ENCODE results near the gene NFATC1. TPM values are rescaled to one million over a fixed set of nuclear protein-coding genes. Genes with fewer than 3 reads are reported as not detected.
"Not testable (repeated sequence)": the region's sequence is repeated elsewhere in the genome, so short reads cannot be mapped to it uniquely, and the experiment has no call there.

Gene NFATC1
- polyA plus RNA-seq, 3 donors, result 2.5 to 21.7 (median 8.8) TPM

DNA sequence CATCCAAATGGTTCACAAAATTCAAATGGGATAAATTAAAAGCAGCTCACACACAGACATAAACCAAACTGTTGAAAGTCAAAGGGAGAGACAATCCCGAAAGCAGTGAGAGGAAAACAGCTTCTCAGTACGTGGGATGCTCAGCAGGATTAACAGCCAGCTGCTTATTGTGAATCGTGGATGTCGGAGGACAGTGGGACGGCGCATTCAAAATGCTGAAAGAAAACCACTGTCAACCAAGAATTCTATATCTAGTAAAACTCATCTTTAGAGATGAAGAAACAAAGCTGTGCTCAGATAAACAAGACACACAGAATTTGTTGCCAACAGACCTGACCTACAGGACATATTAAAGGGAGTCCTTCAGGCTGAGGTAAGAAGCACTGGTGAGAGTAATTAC lies 102.9 kb downstream of the NFATC1 start:
- no peak overlapping the region for H3K27ac ChIP-seq (ENCODE audit: low read depth, low read length)
- WGBS, 3 donors, result 90 to 97% (median 96%) methylated on average over 6 of the region's 6 CpGs

- H3K27ac ChIP-seq (ENCODE audit: low read depth, low read length), result no peak overlapping the region
- 76 to 97% (median 93%) methylated on average over 4 of the region's 4 CpGs for WGBS, 3 donors
Observed at GRCh38 chr18:79501006-79501405, 105.3 kb downstream of the NFATC1 start.

DNA sequence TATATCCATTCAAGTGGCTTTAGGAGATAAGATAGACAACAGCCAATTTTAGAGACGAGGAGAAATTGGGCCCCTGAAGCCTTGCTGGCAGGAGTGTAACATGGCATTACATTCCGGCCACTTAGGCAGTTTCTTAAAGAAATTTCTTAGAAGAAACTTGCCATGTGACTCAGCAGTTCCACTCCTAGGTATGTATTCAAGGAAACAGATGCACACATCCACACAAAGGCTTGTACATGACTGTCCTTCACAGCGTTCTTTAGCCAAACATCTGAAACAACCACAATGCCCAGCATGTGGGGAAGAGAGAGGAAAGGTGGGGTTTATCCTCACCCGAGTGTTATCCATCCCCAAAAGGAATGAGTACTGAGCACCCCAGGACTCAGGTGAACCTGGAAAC lies 107.1 kb downstream of the NFATC1 start:
- 62 to 70% (median 66%) methylated on average over 4 of the region's 4 CpGs for WGBS, 3 donors
- no peak overlapping the region for H3K27ac ChIP-seq (ENCODE audit: low read depth, low read length)

DNA sequence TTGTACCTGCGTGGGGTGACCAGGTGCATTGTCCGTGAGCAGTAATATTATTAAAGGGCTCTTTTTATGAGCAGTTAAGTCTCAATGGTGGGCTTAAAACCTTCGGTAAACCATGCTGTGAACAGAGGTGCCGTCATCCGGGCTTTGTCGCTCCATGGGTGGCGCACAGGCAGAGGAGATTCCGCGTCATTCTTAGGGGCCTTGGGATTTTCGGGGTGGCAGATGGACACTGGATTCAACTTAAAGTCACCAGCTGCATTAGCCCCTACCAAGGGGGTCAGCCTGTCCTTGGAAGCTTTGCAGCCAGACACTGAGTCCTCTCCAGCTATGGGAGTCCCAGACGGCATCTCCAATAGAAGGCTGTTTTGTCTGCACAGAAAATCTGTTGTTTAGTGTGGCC lies 107.7 kb downstream of the NFATC1 start:
- 85 to 99% (median 97%) methylated on average over 11 of the region's 11 CpGs for WGBS, 3 donors
- no peak overlapping the region for H3K27ac ChIP-seq (ENCODE audit: low read depth, low read length)

- WGBS, 3 donors, result 82 to 91% (median 91%) methylated on average over 12 of the region's 12 CpGs
- H3K27ac ChIP-seq (ENCODE audit: low read depth, low read length), result no peak overlapping the region
Observed at GRCh38 chr18:79504034-79504433, 108.3 kb downstream of the NFATC1 start.

GRCh38 chr18:79504495-79504894 lies 108.8 kb downstream of the NFATC1 start:
- WGBS, 3 donors, result 62 to 82% (median 64%) methylated on average over 5 of the region's 6 CpGs
- not testable (repeated sequence) for H3K27ac ChIP-seq (ENCODE audit: low read depth, low read length)

DNA sequence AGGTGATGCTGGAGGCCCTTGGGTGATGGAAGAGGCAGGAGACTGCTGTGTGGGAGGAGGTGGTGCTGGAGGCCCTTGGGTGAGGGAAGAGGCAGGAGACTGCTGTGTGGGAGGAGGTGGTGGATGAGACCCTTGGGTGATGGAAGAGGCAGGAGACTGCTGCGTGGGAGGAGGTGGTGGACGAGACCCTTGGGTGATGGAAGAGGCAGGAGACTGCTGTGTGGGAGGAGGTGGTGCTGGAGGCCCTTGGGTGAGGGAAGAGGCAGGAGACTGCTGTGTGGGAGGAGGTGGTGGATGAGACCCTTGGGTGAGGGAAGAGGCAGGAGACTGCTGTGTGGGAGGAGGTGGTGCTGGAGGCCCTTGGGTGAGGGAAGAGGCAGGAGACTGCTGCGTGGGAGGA lies 109.7 kb downstream of the NFATC1 start:
- H3K27ac ChIP-seq (ENCODE audit: low read depth, low read length), result not testable (repeated sequence)
- 89 to 95% (median 93%) methylated on average over 2 to 3 of the region's 3 CpGs for WGBS, 3 donors

DNA sequence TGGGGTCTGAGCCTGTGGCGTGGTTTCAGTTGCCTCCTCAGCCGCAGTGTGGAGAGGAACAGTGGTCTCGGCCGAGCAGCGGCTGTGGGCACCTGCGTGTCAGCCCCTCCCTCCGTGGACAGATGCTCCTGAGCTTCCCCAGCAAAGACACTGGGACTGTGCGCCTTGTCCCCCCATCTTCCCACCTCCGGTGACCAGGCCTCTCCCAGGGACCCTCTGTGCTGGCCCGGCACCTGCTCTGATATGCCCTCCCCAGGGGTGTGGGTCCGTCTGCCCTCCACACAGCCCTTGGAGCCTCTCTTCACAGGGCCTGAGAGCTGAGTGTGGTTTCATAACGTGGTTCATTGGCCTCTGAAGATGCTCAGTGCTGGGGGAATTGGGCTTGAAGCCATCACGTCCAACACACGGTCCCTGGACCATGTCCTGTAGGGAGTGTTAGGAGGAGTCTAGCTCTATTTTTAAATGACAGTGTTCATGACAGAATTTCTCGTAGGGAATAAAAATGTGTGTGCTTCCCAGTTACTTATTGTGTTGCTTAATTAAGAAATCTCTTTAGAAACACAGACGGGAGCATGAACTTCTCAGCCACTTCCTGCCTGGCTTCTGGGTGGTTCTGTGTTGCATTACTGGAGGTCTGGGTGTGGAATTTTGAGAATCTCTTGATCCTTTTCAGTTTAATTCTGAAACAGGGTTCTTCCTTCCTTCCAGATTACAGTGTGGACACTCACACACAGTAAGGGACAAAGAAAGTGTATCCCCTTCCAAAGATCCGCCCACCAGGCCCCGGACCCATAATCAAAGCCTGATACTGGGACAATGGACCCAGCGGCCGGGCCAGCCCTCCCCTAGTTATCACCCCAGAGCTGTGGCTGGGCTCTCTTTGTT lies 110.7 kb downstream of the NFATC1 start:
- 41 to 73% (median 43%) methylated on average over 20 of the region's 20 CpGs for WGBS, 3 donors
- H3K27ac ChIP-seq (ENCODE audit: low read depth, low read length), result peak overlapping the region; percentile 61

DNA sequence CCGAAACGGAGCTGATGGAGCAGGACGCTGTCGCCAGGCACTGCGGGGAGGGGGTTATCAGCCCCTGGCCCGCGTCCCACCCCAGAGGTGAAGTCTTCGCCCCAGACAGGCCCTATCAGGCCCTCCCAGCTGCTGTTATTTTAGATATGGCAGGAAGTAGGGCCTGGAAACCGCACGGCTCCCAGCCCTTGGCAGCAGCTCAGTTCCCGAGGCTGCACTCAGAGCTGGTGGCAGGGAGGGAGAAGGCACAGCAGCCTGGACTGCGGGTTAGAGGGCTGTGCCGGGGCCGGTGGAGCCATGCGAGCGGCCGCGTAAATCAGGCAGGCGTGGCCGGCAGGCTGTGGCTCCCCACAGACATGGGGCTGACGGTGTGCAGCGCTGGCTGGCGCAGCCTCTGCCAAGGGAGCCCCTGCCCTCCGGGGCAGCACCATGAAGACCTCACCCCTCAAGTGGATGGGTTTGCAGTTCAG lies 111.4 kb downstream of the NFATC1 start:
- WGBS, 3 donors, result 3 to 23% (median 13%) methylated on average over 20 to 24 of the region's 24 CpGs
- H3K27ac ChIP-seq (ENCODE audit: low read depth, low read length), result peak overlapping the region; percentile 61

DNA sequence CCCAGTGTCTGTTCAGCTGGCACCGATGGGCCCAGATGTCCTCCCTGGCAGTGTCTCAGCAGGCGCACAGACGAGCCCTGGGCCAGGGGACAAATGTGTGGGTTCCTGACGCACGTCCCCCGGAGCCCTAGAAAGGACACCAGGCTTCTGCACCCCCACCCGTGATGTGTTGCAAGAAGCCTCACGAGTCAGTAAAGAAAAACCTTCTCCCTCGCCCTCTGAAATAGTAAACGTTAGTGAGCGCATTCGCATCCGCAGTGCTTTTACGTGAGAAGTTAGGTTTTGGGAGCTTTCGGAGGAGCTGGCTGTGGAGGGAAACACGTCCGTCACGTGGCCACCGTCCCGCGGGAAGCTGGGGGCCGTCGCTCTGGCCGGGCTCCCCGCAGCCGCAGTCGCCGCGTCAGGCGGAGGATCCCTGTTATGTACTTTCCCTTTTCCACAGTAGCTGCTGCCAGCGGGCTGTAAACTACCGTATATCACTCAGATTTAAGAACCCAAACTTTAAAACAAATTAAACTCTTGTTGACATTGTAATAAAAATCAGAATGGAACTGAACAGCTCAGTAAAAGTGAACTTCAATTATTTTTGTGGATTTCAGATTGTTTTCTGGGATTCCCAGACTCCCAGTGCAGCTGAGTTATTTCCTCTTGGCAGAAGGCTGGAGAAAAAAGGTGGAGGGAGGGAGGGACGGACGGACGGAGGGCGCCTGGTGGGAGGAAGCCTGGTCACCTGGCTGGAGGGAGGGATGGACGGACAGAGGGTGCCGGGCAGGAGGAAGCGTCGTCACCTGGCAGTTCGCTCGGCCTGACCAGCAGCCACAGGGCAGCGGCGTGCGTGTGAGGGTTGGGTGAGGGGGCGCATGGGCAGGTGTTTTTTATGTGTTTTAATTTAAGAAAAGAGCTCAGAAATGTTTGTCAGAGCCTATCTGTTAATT lies 112.1 kb downstream of the NFATC1 start:
- 6 to 12% (median 10%) methylated on average over 46 of the region's 46 CpGs for WGBS, 3 donors
- H3K27ac ChIP-seq (ENCODE audit: low read depth, low read length), result no peak overlapping the region

GRCh38 chr18:79508565-79509535 lies 113.1 kb downstream of the NFATC1 start:
- 71 to 83% (median 71%) methylated on average over 40 of the region's 40 CpGs for WGBS, 3 donors
- no peak overlapping the region for H3K27ac ChIP-seq (ENCODE audit: low read depth, low read length)

GRCh38 chr18:79509536-79509930 lies 113.8 kb downstream of the NFATC1 start:
- H3K27ac ChIP-seq (ENCODE audit: low read depth, low read length), result no peak overlapping the region
- 81 to 94% (median 92%) methylated on average over 8 of the region's 8 CpGs for WGBS, 3 donors

GRCh38 chr18:79510046-79510685 lies 114.4 kb downstream of the NFATC1 start:
- WGBS, 3 donors, result 88 to 97% (median 93%) methylated on average over 20 of the region's 20 CpGs
- H3K27ac ChIP-seq (ENCODE audit: low read depth, low read length), result no peak overlapping the region

- H3K27ac ChIP-seq (ENCODE audit: low read depth, low read length), result no peak overlapping the region
- 76 to 97% (median 97%) methylated on average over 28 to 36 of the region's 36 CpGs for WGBS, 3 donors
Observed at GRCh38 chr18:79510731-79511241, 115.1 kb downstream of the NFATC1 start.

GRCh38 chr18:79511271-79511670 lies 115.5 kb downstream of the NFATC1 start:
- WGBS, 3 donors, result 50 to 97% (median 97%) methylated on average over 21 of the region's 21 CpGs
- no peak overlapping the region for H3K27ac ChIP-seq (ENCODE audit: low read depth, low read length)

DNA sequence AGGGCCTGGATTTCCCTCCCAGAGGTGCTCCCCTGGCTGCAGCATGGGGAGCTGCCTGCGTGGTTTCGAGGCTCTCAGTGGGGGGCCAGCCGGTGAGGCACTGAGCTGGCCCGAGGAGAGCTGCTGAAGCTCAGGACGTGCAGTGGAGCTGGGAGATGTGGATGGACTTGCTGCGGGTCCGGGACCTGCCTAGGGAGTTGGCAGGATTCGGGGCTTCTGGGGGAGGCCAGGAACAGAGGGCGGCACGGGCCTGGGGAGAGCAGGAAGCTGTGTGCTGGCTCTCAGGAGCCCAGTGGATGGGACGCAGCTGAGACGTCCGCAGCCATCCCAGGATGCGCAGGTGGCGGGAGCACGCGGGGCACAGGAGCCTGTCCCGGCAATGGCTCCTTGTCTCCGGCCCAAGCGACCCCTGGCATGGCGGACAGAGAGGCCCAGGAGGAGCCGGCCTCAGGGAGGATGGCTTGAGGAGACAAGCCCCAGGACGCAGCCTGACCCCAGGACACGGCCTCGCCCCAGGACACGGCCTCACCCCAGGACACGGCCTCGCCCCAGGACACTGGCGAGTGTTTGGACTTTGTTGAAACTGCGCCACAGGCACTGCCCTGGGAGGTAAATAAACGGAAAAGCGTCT lies 116.1 kb downstream of the NFATC1 start:
- WGBS, 3 donors, result 75 to 95% (median 87%) methylated on average over 30 to 32 of the region's 32 CpGs
- no peak overlapping the region for H3K27ac ChIP-seq (ENCODE audit: low read depth, low read length)
